Keratinocyte (primary cell): ENCODE measurements around the gene ERBB4.

ENCODE experiments used
- EZH2 ChIP-seq: IDR thresholded peaks from one replicate; pipeline ENCODE4 v1.6.1; 2012; ENCODE audit warnings: inconsistent platforms, mild to moderate bottlenecking, low read length, moderate library complexity
- TF ChIP-seq, protein P1 (sequence below), 3 experiments: IDR thresholded peaks in 1 of 3; conservative IDR thresholded peaks in 1 of 3; optimal IDR thresholded peaks in 1 of 3; 2 replicates in 2 of 3; 3 replicates in 1 of 3; pipeline versions ENCODE3 to v1.5.1; 2011; ENCODE audit warnings: low read length in 3 of 3, mild to moderate bottlenecking in 3 of 3, moderate library complexity in 2 of 3, control low read depth in 1 of 3, inconsistent platforms in 1 of 3; ENCODE audit not compliant: insufficient read depth in 2 of 3; ENCODE audit errors: extremely low read depth in 1 of 3

- TF ChIP-seq EZH2: no peak
- TF ChIP-seq, protein P1, sequence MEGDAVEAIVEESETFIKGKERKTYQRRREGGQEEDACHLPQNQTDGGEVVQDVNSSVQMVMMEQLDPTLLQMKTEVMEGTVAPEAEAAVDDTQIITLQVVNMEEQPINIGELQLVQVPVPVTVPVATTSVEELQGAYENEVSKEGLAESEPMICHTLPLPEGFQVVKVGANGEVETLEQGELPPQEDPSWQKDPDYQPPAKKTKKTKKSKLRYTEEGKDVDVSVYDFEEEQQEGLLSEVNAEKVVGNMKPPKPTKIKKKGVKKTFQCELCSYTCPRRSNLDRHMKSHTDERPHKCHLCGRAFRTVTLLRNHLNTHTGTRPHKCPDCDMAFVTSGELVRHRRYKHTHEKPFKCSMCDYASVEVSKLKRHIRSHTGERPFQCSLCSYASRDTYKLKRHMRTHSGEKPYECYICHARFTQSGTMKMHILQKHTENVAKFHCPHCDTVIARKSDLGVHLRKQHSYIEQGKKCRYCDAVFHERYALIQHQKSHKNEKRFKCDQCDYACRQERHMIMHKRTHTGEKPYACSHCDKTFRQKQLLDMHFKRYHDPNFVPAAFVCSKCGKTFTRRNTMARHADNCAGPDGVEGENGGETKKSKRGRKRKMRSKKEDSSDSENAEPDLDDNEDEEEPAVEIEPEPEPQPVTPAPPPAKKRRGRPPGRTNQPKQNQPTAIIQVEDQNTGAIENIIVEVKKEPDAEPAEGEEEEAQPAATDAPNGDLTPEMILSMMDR (optimal IDR thresholded peaks at IDR 0.05 in 1 of 3, IDR thresholded peaks at IDR 0.05 in 1 of 3, conservative IDR thresholded peaks at IDR 0.05 in 1 of 3; ENCODE audit: extremely low read depth in 1 of 3, insufficient read depth in 2 of 3, low read length in 3 of 3): no peak
Measured at GRCh38 chr2:211766689-211767088, 771.9 kb downstream of the ERBB4 start.
